Astrocyte (in vitro differentiated cells and primary cell): ENCODE measurements around the gene SENP1. TPM values are rescaled to one million over a fixed set of nuclear protein-coding genes. Genes with fewer than 3 reads are reported as not detected.

Experiments
- DNase-seq: peaks from one replicate; pipeline ENCODE4 v3.0.0-alpha.2; 2010; ENCODE audit warnings: low read depth
- FAIRE-seq: peaks from 2 replicates; lab custom pipeline; 2011; peaks lifted over from hg19 to GRCh38; lab: Jason Lieb, UNC
- H2AFZ ChIP-seq: 2 replicates; pipeline ENCODE4 v1.6.0; 2012; ENCODE audit warnings: low read depth, low read length, inconsistent platforms
- H3K27ac ChIP-seq: 2 replicates; pipeline ENCODE4 v1.5.1; 2011; ENCODE audit warnings: low read depth, low read length, inconsistent platforms
- H3K27me3 ChIP-seq: 2 replicates; pipeline ENCODE4 v1.6.0; 2011; ENCODE audit warnings: low read length, inconsistent platforms; ENCODE audit not compliant: insufficient read depth
- H3K36me3 ChIP-seq: 2 replicates; pipeline ENCODE4 v1.5.1; 2011; ENCODE audit warnings: low read length, inconsistent platforms; ENCODE audit not compliant: insufficient read depth
- H3K4me1 ChIP-seq: 2 replicates; pipeline ENCODE4 v1.5.1; 2011; ENCODE audit warnings: low read length, inconsistent platforms; ENCODE audit not compliant: insufficient read depth
- H3K4me2 ChIP-seq: 2 replicates; pipeline ENCODE4 v1.6.0; 2012; ENCODE audit warnings: low read length, inconsistent platforms
- H3K4me3 ChIP-seq: 2 replicates; pipeline ENCODE4 v1.5.1; 2011; ENCODE audit warnings: low read depth, mild to moderate bottlenecking, low read length, inconsistent platforms; ENCODE audit not compliant: insufficient read depth
- H3K79me2 ChIP-seq: 2 replicates; pipeline ENCODE4 v1.6.0; 2012; ENCODE audit warnings: mild to moderate bottlenecking, low read length, inconsistent platforms; ENCODE audit not compliant: insufficient read depth
- H3K9ac ChIP-seq: 2 replicates; pipeline ENCODE4 v1.6.0; 2012; ENCODE audit warnings: mild to moderate bottlenecking, low read length, inconsistent platforms
- H3K9me3 ChIP-seq: 2 replicates; pipeline ENCODE4 v1.5.1; 2012; ENCODE audit warnings: low read depth, mild to moderate bottlenecking, low read length, inconsistent platforms; ENCODE audit not compliant: insufficient read depth
- H4K20me1 ChIP-seq: 2 replicates; pipeline ENCODE4 v1.6.0; 2012; ENCODE audit warnings: low read length, inconsistent platforms; ENCODE audit not compliant: insufficient read depth
- H3K27ac Mint-ChIP-seq: one replicate; pipeline ENCODE4 v1.8.0; 2021; ENCODE audit warnings: mild to moderate bottlenecking, mixed read lengths; ENCODE audit not compliant: unreplicated experiment
- H3K27me3 Mint-ChIP-seq: one replicate; pipeline ENCODE4 v1.8.0; 2021; ENCODE audit warnings: low read depth, mixed read lengths; ENCODE audit not compliant: unreplicated experiment
- H3K36me3 Mint-ChIP-seq: one replicate; pipeline ENCODE4 v1.8.0; 2021; ENCODE audit warnings: low read depth, mixed read lengths; ENCODE audit not compliant: unreplicated experiment
- H3K4me1 Mint-ChIP-seq: one replicate; pipeline ENCODE4 v1.8.0; 2021; ENCODE audit warnings: low read depth, mixed read lengths; ENCODE audit not compliant: unreplicated experiment
- H3K4me3 Mint-ChIP-seq: one replicate; pipeline ENCODE4 v1.8.0; 2021; ENCODE audit warnings: mild to moderate bottlenecking, moderate library complexity, mixed read lengths; ENCODE audit not compliant: unreplicated experiment
- H3K9me3 Mint-ChIP-seq: one replicate; pipeline ENCODE4 v1.8.0; 2021; ENCODE audit warnings: mild to moderate bottlenecking, mixed read lengths; ENCODE audit not compliant: unreplicated experiment
- EZH2 ChIP-seq: IDR thresholded peaks from 2 replicates; pipeline ENCODE4 v1.6.1; 2012; ENCODE audit warnings: mild to moderate bottlenecking, low read length, inconsistent platforms; ENCODE audit not compliant: insufficient read depth
- total RNA-seq: library from RNA; stranded (reverse); gene quantifications from 2 replicates; pipeline ENCODE4 v1.2.1, GENCODE V29; 2021
- TF ChIP-seq, protein P1 (sequence below): IDR thresholded peaks from 2 replicates; pipeline ENCODE4 v1.5.1; 2011; ENCODE audit warnings: low read depth, mild to moderate bottlenecking, inconsistent platforms, low read length, moderate library complexity; ENCODE audit not compliant: insufficient read depth

Gene SENP1
- total RNA-seq, 1 donor from 2014 or later: 13.6 TPM

DNA sequence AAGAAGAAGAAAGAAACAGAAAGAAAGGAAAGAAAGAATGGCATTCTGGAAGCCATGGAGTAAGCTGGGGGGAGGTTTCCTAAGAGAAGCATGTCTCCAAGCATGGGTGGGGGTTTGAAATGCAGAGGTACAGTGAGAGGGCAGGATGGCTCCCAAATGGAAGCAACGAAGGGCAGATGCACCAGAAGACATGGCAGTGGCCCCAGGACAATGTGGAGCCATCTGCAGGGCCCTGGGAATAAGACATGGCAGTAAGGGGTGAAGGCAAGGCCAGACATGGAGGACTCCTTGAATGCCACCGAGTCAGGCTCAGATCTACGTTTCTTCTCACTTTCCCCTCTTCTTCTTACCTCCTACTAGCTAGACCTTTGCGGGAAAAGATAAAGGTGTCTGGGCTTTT lies 96.9 kb downstream of the SENP1 start:
- Histone ChIP-seq H3K27ac (no peak overlapping the region), H3K27me3 (peaks cover 75% of the 10 kb centered on the region), H2AFZ (no peak overlapping the region), H3K9ac (no peak overlapping the region), H3K4me2 (no peak overlapping the region), H4K20me1 (no peaks in the 10 kb centered on the region), H3K4me3 (no peak overlapping the region), H3K79me2 (no peaks in the 10 kb centered on the region), H3K4me1 (peaks cover 2% of the 10 kb centered on the region), H3K9me3 (no peaks in the 10 kb centered on the region), H3K36me3 (no peaks in the 10 kb centered on the region)
- TF ChIP-seq, protein P1, sequence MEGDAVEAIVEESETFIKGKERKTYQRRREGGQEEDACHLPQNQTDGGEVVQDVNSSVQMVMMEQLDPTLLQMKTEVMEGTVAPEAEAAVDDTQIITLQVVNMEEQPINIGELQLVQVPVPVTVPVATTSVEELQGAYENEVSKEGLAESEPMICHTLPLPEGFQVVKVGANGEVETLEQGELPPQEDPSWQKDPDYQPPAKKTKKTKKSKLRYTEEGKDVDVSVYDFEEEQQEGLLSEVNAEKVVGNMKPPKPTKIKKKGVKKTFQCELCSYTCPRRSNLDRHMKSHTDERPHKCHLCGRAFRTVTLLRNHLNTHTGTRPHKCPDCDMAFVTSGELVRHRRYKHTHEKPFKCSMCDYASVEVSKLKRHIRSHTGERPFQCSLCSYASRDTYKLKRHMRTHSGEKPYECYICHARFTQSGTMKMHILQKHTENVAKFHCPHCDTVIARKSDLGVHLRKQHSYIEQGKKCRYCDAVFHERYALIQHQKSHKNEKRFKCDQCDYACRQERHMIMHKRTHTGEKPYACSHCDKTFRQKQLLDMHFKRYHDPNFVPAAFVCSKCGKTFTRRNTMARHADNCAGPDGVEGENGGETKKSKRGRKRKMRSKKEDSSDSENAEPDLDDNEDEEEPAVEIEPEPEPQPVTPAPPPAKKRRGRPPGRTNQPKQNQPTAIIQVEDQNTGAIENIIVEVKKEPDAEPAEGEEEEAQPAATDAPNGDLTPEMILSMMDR: no peak
- TF ChIP-seq EZH2: no peak
- Mint-ChIP-seq H3K36me3 (no peaks in the 10 kb centered on the region), H3K4me1 (no peaks in the 10 kb centered on the region), H3K27ac (no peak overlapping the region), H3K27me3 (peaks cover 59% of the 10 kb centered on the region), H3K9me3 (peaks cover 2% of the 10 kb centered on the region), H3K4me3 (no peak overlapping the region)
- no peak for DNase-seq
- no peak for FAIRE-seq

- Histone ChIP-seq H3K4me2 (no peak overlapping the region), H3K4me3 (no peak overlapping the region), H2AFZ (no peak overlapping the region), H3K27me3 (peaks cover 77% of the 10 kb centered on the region), H3K4me1 (peaks cover 7% of the 10 kb centered on the region), H3K27ac (no peak overlapping the region), H3K36me3 (no peaks in the 10 kb centered on the region), H3K9me3 (no peaks in the 10 kb centered on the region), H3K9ac (no peak overlapping the region), H3K79me2 (no peaks in the 10 kb centered on the region), H4K20me1 (peaks cover 3% of the 10 kb centered on the region)
- H3K4me3 Mint-ChIP-seq: no peak overlapping the region
- no peak for DNase-seq
- H3K9me3 Mint-ChIP-seq: peaks cover 2% of the 10 kb centered on the region
- peaks cover 63% of the 10 kb centered on the region for H3K27me3 Mint-ChIP-seq
- H3K27ac Mint-ChIP-seq: no peak overlapping the region
- FAIRE-seq: no peak
- TF ChIP-seq, protein P1: no peak
- no peak for TF ChIP-seq EZH2
- no peaks in the 10 kb centered on the region for H3K36me3 Mint-ChIP-seq
- no peaks in the 10 kb centered on the region for H3K4me1 Mint-ChIP-seq
Measured at GRCh38 chr12:48008349-48008748, 97.5 kb downstream of the SENP1 start.

GRCh38 chr12:48007206-48007605 lies 98.7 kb downstream of the SENP1 start:
- Mint-ChIP-seq H3K4me1 (peaks cover 3% of the 10 kb centered on the region), H3K4me3 (no peak overlapping the region), H3K36me3 (no peaks in the 10 kb centered on the region), H3K27me3 (peaks cover 62% of the 10 kb centered on the region), H3K9me3 (peaks cover 2% of the 10 kb centered on the region), H3K27ac (no peak overlapping the region)
- Histone ChIP-seq H4K20me1 (peaks cover 5% of the 10 kb centered on the region), H3K79me2 (no peaks in the 10 kb centered on the region), H3K9me3 (no peaks in the 10 kb centered on the region), H3K4me1 (peaks cover 16% of the 10 kb centered on the region), H3K9ac (no peak overlapping the region), H2AFZ (no peak overlapping the region), H3K4me2 (no peak overlapping the region), H3K27ac (no peak overlapping the region), H3K4me3 (no peak overlapping the region), H3K27me3 (peaks cover 84% of the 10 kb centered on the region), H3K36me3 (no peaks in the 10 kb centered on the region)
- no peak for FAIRE-seq
- no peak for DNase-seq
- TF ChIP-seq, protein P1: no peak
- TF ChIP-seq EZH2: no peak
